ENCODE data around the gene ANKRD44.

The ANKRD44 gene

DNA sequence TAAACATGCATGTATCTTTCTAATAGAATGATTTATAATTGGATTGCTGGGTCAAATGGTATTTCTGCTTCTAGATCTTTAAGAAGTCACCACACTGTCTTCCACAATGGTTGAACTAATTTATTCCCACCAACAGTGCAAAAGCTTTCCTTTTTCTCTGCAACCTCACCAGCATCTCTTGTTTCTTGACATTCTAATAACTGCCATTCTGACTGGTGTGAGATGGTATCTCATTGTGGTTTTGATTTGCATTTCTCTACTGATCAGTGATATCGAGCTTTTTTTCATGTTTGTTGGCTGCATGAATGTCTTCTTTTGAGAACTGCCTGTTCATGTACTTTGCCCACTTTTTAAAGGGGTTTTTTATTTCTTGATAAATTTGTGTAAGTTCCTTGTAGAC lies 182.5 kb downstream of the ANKRD44 start:
- ATAC-seq (ENCODE audit: low read depth) (no peak), DNase-seq (ENCODE audit: low spot score) (no peak)
- Histone ChIP-seq H3K27ac (ENCODE audit: poor library complexity, severe bottlenecking) (no peak overlapping the region), H3K27me3 (ENCODE audit: insufficient read depth, poor library complexity, severe bottlenecking) (no peaks in the 10 kb centered on the region), H3K4me3 (ENCODE audit: severe bottlenecking) (no peak overlapping the region), H3K4me1 (ENCODE audit: insufficient read depth, poor library complexity, severe bottlenecking) (no peaks in the 10 kb centered on the region), H3K36me3 (ENCODE audit: low read depth) (no peaks in the 10 kb centered on the region), H3K9me3 (ENCODE audit: severe bottlenecking) (no peaks in the 10 kb centered on the region)
- TF ChIP-seq, protein P1, sequence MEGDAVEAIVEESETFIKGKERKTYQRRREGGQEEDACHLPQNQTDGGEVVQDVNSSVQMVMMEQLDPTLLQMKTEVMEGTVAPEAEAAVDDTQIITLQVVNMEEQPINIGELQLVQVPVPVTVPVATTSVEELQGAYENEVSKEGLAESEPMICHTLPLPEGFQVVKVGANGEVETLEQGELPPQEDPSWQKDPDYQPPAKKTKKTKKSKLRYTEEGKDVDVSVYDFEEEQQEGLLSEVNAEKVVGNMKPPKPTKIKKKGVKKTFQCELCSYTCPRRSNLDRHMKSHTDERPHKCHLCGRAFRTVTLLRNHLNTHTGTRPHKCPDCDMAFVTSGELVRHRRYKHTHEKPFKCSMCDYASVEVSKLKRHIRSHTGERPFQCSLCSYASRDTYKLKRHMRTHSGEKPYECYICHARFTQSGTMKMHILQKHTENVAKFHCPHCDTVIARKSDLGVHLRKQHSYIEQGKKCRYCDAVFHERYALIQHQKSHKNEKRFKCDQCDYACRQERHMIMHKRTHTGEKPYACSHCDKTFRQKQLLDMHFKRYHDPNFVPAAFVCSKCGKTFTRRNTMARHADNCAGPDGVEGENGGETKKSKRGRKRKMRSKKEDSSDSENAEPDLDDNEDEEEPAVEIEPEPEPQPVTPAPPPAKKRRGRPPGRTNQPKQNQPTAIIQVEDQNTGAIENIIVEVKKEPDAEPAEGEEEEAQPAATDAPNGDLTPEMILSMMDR (IDR thresholded peaks at IDR 0.05; ENCODE audit: poor library complexity, severe bottlenecking), result no peak

DNA sequence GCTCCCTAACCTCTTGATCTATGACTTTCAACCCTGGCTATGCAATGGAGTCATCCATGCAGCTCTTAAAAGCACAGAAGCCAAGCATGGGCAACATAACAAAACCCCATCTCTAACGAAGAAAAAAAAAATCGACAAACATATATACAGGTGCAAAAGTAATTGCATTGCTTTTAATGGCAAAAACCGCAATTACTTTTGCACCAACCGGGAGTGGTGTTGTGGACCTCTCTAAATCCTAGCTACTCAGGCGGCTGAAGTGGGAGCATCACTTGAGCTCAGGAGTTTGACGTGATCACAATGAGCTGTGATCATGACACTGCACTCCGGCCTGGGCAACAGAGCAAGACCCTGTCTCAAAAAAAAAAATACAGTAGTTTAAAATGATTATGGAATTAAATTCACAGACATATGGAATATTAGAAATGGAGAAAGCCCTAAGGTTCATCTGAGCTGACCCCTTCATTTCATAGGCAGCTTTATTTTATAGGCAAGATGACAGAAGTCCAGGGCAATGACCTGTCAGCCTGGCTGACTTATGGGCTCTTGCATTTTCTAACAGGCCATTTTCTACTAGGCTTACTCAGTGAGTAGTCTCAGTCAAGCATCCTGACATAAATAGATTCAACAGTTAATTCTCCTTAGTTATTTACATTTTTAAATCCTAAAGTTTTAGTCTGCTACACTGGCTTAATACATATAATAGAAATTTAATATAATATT lies 183.8 kb downstream of the ANKRD44 start:
- TF ChIP-seq, protein P1 (IDR thresholded peaks at IDR 0.05; ENCODE audit: poor library complexity, severe bottlenecking), result no peak
- no peaks in the 10 kb centered on the region for H3K36me3 ChIP-seq (ENCODE audit: low read depth)
- H3K27ac ChIP-seq (ENCODE audit: poor library complexity, severe bottlenecking), result no peak overlapping the region
- no peaks in the 10 kb centered on the region for H3K4me1 ChIP-seq (ENCODE audit: insufficient read depth, poor library complexity, severe bottlenecking)
- no peaks in the 10 kb centered on the region for H3K27me3 ChIP-seq (ENCODE audit: insufficient read depth, poor library complexity, severe bottlenecking)
- DNase-seq (ENCODE audit: low spot score) (no peak), ATAC-seq (ENCODE audit: low read depth) (no peak)
- no peak overlapping the region for H3K4me3 ChIP-seq (ENCODE audit: severe bottlenecking)
- no peaks in the 10 kb centered on the region for H3K9me3 ChIP-seq (ENCODE audit: severe bottlenecking)

DNA sequence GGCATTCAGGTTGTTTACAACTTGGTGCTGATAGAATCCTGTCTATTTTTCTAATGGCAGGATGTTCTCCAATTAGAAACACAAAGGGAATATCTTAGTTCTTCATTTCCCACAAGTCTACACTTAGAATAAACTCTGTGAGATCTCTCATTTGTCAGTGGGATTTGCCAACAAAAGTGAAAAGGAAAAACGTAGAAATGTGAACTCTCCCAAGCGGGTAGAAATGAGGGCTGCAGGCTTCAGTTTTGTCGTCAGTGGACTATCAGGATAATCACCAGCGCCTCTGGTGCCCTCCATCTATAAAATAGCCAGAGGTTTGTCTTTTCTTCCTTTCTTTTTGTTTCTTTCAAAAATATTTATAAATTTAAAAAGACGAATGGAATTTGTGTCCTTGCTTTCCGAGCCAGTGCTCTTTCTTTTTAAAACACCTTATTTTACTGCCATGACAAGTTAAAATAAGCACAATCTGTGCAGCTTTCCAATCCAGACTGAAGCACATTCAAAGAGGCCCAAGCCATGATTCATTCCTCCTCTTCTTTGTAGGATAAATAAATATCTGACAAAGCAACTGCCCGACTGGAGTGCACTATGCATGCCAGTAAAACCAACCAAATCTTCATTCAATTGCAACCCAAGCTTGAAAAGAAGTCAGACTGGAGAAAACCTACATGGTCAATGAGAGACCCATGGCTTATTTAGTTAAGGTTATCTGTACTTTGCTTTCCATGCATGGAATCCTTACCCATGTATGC lies 185.8 kb downstream of the ANKRD44 start:
- H3K27me3 ChIP-seq (ENCODE audit: insufficient read depth, poor library complexity, severe bottlenecking), result no peaks in the 10 kb centered on the region
- DNase-seq (ENCODE audit: low spot score) (no peak), ATAC-seq (ENCODE audit: low read depth) (no peak)
- no peak overlapping the region for H3K4me3 ChIP-seq (ENCODE audit: severe bottlenecking)
- no peak overlapping the region for H3K27ac ChIP-seq (ENCODE audit: poor library complexity, severe bottlenecking)
- TF ChIP-seq, protein P1 (IDR thresholded peaks at IDR 0.05; ENCODE audit: poor library complexity, severe bottlenecking), result no peak
- no peaks in the 10 kb centered on the region for H3K9me3 ChIP-seq (ENCODE audit: severe bottlenecking)
- no peaks in the 10 kb centered on the region for H3K36me3 ChIP-seq (ENCODE audit: low read depth)
- H3K4me1 ChIP-seq (ENCODE audit: insufficient read depth, poor library complexity, severe bottlenecking), result no peaks in the 10 kb centered on the region

- Histone ChIP-seq H3K27ac (ENCODE audit: poor library complexity, severe bottlenecking) (no peak overlapping the region), H3K4me3 (ENCODE audit: severe bottlenecking) (no peak overlapping the region), H3K36me3 (ENCODE audit: low read depth) (no peaks in the 10 kb centered on the region), H3K9me3 (ENCODE audit: severe bottlenecking) (no peaks in the 10 kb centered on the region), H3K4me1 (ENCODE audit: insufficient read depth, poor library complexity, severe bottlenecking) (no peaks in the 10 kb centered on the region), H3K27me3 (ENCODE audit: insufficient read depth, poor library complexity, severe bottlenecking) (no peaks in the 10 kb centered on the region)
- TF ChIP-seq, protein P1 (IDR thresholded peaks at IDR 0.05; ENCODE audit: poor library complexity, severe bottlenecking), result no peak
- ATAC-seq (ENCODE audit: low read depth) (no peak), DNase-seq (ENCODE audit: low spot score) (no peak)
Observed at GRCh38 chr2:197122821-197123220, 187.8 kb downstream of the ANKRD44 start.
